Measurements from ENCODE around the gene AUTS2.

Gene AUTS2

DNA sequence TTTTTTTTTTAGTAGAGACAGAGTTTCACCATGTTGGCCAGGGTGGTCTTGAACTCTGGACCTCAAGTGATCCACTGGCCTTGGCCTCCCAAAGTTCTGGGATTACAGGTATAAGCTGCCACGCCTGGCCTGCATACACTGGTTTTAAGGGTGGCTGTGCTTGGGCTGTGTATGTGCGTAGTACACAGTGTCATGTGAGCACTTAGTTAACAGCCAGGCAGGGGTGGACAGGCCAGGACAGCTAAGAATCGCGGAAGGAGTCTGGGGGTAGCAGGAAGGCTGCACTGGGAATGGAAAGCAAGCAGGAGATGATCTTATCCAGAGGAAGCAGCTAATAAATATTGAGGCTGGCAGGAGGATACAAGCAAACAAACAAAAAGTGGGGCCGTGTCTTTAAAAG lies 1153.6 kb downstream of the AUTS2 start:
- DNase-seq (ENCODE audit: low spot score): no peak

DNA sequence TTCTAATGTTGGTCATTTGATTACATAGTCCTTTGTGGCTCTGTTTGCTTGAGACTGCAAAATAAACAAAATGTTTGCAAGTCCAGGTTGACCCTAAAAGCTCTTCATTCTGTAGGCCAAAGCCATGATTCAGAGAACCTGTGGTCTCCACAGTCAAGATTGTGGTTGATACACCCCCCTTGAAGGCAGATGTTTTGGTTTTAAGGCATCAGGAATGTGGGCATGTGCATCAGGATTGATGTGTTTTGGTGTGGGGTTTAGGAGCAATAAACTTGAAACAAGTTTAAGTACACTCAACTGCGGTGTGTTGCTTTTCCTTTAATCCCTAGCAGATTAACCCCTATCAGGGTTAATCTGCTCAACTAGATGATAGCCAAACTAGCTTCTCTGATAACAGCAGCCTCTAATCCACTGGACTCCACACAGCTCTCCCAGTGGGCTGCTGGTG lies 1154.5 kb downstream of the AUTS2 start:
- no peak for DNase-seq (ENCODE audit: low spot score)

DNA sequence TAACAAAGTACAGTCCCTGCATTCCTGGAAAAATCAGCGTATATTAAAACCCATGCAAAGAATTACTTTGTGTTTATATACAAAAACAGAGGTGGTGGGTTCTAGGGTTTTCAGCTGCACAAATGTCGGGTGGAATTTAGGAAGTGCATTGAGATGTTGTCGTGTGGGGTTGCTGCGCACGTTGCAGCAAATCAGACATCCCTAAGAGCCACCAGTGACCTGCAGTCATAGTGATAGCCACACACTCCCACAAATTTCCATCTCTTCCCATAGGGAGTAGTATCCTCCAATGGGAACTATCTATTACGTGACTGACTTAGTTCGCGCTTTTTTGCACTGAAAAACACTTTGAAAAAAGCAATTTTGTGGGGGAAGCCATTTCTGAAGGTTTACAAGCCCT lies 1158.5 kb downstream of the AUTS2 start:
- no peak for DNase-seq (ENCODE audit: low spot score)

DNA sequence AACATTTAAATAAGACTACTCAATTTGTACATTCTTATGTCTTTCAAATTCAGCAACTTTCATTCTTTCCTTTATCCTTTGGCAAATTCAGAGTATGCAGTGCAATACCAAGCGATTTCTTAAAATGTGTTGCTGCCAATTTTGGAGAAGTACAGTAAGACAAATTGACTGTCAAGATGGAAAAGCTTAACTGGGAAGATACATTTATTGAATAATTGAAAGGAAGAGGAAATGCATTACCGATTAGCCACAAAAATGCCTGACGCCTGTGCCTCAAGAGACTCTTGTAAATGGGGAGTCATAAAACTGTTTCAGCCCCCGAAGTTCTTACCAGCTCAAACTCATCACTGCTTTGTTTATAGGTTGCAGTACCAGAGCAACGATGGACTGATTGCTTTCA lies 1160.4 kb downstream of the AUTS2 start:
- no peak for DNase-seq (ENCODE audit: low spot score)

DNA sequence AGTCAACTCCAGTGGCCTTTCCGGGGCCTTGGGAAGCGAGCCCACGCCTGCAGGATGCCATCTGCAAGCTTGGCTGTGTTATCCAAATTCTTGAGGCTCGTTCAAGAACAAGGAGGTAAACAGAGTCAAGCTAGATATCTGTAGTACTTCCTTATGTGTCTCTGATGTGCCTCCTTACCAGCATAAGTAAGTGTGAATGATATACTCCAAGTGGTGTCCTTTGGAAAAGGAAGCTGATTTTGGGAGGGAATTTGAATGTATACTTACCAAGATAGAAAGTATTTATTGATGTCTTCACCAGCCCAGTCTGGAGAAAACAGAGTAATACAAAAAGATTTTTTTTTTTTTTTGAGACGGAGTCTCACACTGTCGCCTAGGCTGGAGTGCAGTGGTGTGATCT lies 1161.4 kb downstream of the AUTS2 start:
- DNase-seq (ENCODE audit: low spot score): no peak

- peak; percentile 62 for DNase-seq (ENCODE audit: low spot score)
Measured at GRCh38 chr7:70761711-70762328, 1163.5 kb downstream of the AUTS2 start.

DNA sequence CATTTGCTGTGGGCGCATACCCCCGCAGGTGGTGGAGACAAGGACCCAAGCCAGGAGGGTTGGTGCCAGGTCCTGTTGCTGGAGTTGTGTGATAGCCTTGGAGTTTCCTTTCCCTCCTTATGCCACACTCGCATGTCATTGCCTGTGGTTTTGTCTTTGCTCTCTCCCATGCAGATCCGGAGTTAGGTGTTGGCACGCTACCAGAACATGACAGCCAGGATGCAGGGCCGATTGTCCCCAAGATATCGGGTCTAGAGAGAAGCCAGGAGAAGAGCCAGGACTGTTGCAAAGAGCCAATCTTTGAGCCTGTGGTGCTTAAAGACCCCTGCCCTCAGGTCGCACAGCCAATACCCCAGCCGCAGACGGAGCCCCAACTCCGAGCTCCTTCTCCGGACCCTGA lies 1164.4 kb downstream of the AUTS2 start:
- DNase-seq (ENCODE audit: low spot score): no peak

DNA sequence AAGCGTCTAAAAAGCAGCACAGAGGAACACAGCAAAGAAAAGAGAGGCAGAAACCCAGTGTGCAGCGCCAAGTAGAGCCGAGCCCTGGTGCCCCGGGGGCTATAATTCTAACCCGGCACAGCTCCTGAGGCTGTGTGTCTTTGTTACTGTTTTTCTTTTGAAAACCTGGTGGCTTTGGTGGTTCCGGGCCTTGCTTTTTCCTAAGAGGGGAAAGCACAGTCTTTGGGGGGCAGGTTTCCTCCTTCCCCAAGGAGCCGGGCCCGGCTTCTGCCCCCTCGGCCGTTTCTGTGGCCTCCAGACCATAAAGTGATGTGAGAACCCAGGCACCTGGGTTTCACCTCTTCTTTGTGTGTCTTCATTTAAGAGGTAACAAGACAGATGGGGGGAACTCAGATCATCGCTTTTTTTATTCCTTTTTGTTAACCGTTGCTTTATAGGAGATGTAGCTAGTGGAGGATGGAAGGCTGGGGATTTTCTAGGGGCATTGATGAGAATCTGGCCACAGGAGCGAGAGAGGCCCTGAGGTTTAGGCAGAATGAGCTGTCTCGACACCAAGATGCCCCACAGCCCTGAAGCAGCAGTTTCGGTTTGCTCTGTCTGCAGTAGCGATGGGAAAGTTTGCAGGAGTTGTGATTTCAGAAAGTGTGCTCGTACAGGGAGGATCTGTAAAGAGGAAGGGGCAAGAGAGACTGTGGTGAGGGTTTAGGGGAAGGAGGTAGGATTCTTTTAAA lies 1165.9 kb downstream of the AUTS2 start:
- DNase-seq (ENCODE audit: low spot score): peak; percentile 41

DNA sequence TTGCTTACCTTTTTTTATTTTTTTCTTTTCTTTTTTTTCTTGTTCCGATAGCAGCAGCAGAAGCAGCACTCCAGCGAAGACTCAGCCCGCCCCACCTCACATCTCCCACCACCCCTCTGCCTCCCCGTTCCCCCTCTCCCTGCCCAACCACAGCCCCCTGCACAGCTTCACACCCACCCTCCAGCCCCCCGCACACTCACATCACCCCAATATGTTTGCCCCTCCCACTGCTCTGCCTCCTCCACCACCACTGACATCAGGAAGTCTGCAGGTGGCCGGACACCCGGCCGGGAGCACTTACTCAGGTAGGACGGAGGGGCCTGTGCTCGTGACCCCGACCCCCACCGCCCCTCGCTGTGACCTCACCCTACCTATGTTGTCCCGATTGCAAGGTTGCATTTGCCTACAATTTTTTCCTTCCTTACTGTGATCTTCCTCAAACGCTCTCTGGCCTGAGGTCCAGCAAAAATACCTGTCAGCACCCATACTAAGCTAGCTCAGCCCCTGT lies 1166.5 kb downstream of the AUTS2 start:
- DNase-seq (ENCODE audit: low spot score): peak; percentile 26

GRCh38 chr7:70765651-70766050 lies 1167.4 kb downstream of the AUTS2 start:
- DNase-seq (ENCODE audit: low spot score): no peak

GRCh38 chr7:70766109-70766508 lies 1167.8 kb downstream of the AUTS2 start:
- no peak for DNase-seq (ENCODE audit: low spot score)

DNA sequence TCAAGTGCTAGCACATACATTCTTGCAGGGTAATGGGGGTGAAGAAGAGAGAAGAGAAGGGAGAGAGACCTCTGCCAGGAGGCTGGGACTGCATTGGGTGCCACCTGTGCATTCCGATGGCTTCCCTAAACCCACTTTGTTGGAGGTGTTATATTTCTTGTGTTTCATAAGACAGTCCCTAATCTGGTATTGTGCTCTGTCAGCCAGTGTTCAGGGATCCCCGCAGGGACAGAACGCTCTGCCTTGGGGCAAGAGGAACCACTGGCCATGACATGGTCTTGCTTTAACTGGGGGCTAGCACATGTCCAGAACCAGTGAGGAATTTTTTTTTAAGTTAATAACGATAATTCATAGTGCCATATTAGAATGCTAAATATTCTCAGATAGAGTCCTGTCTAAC lies 1168.4 kb downstream of the AUTS2 start:
- no peak for DNase-seq (ENCODE audit: low spot score)

GRCh38 chr7:70770154-70770553 lies 1171.9 kb downstream of the AUTS2 start:
- DNase-seq (ENCODE audit: low spot score): no peak

- DNase-seq (ENCODE audit: low spot score): no peak
Measured at GRCh38 chr7:70771451-70771850, 1173.2 kb downstream of the AUTS2 start.

GRCh38 chr7:70772891-70773290 lies 1174.6 kb downstream of the AUTS2 start:
- DNase-seq (ENCODE audit: low spot score): no peak

GRCh38 chr7:70773406-70773805 lies 1175.1 kb downstream of the AUTS2 start:
- DNase-seq (ENCODE audit: low spot score): no peak

GRCh38 chr7:70774950-70775527 lies 1176.8 kb downstream of the AUTS2 start:
- DNase-seq (ENCODE audit: low spot score): no peak

GRCh38 chr7:70775570-70776156 lies 1177.4 kb downstream of the AUTS2 start:
- peak; percentile 25 for DNase-seq (ENCODE audit: low spot score)

DNA sequence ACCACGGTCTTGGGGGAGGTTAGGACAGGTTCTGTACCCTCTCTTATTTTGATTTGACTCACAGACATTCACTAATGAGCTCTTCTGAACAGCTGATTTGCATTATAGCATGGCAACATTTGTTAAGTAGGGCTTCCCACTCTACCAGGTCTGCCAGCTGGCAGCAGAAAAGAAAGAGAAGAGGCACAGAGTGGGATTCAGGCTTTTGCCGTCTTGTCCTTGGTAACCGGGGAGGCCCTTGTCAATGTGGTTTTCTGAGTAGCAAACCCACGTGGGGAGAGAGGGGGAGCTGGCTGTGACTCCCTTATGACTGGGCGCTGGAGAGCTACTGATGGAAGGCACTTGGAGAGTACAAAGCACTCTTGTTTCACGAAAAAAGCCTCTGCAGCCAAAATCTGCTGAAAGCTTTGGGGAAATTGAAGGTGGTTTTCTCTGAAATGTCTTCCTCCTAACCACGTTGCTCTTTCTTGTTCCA lies 1178.4 kb downstream of the AUTS2 start:
- DNase-seq (ENCODE audit: low spot score): peak; percentile 10

GRCh38 chr7:70777251-70777650 lies 1179.0 kb downstream of the AUTS2 start:
- DNase-seq (ENCODE audit: low spot score): no peak

- DNase-seq (ENCODE audit: low spot score): no peak
Measured at GRCh38 chr7:70778585-70778984, 1180.3 kb downstream of the AUTS2 start.

DNA sequence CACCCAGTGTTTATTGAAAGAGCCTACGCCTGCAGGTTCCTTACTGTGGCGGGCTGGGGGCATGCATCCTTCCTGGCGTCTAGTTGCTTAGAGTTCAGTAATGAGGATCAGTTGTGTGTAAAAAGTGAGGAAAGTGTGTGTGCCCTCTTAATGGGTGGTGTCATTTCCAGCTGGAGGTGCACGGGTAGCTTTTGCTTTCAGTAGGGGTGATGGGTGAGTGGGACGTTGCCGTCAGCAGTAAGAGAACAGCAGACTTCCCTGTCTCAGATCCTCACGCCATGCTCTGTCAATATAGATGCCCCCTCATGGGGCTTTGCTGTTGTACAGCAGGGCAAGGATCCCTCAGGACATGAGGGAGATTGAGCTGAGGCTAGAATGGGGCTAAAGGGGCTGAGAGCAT lies 1181.0 kb downstream of the AUTS2 start:
- no peak for DNase-seq (ENCODE audit: low spot score)

- DNase-seq (ENCODE audit: low spot score): no peak
Measured at GRCh38 chr7:70781922-70782311, 1183.6 kb downstream of the AUTS2 start.

All from germinal center (tissue), 1 donor.